Memory B cell (primary cell): ENCODE results near the gene GDF7.

ENCODE experiments used
- ATAC-seq: fragments of 150-1000 bp; cut with Tn5 transposase; 2 replicates; pipeline ENCODE4 v1.10.0; 2021; ENCODE audit warnings: low read depth, mild to moderate bottlenecking, moderate library complexity
- DNase-seq, 2 donors: peaks; one replicate each; pipeline ENCODE4 v3.0.0; 2022; ENCODE audit warnings: low spot score in 2 of 2
- H3K27ac Mint-ChIP-seq: one replicate; pipeline ENCODE4 v1.8.0; 2022; ENCODE audit warnings: mild to moderate bottlenecking, moderate library complexity, mixed read lengths
- H3K27me3 Mint-ChIP-seq: one replicate; pipeline ENCODE4 v1.8.0; 2022; ENCODE audit warnings: mixed read lengths
- H3K36me3 Mint-ChIP-seq: one replicate; pipeline ENCODE4 v1.8.0; 2022; ENCODE audit warnings: mild to moderate bottlenecking, mixed read lengths
- H3K4me1 Mint-ChIP-seq: one replicate; pipeline ENCODE4 v1.8.0; 2022; ENCODE audit warnings: mixed read lengths
- H3K4me3 Mint-ChIP-seq: one replicate; pipeline ENCODE4 v1.8.0; 2022; ENCODE audit warnings: mild to moderate bottlenecking, moderate library complexity, mixed read lengths
- H3K9me3 Mint-ChIP-seq: one replicate; pipeline ENCODE4 v1.8.0; 2022; ENCODE audit warnings: mixed read lengths

GDF7 gene

GRCh38 chr2:20653695-20654534 is 13.0 kb upstream of the GDF7 start:
- DNase-seq, result no peak
- no peaks in the 10 kb centered on the region for H3K36me3 Mint-ChIP-seq
- no peak for ATAC-seq
- no peaks in the 10 kb centered on the region for H3K9me3 Mint-ChIP-seq
- H3K27ac Mint-ChIP-seq, result no peak overlapping the region
- peaks cover 18% of the 10 kb centered on the region for H3K4me1 Mint-ChIP-seq
- peaks cover 5% of the 10 kb centered on the region for H3K27me3 Mint-ChIP-seq
- no peak overlapping the region for H3K4me3 Mint-ChIP-seq

GRCh38 chr2:20654535-20654813 is 12.5 kb upstream of the GDF7 start:
- Mint-ChIP-seq H3K4me3 (no peak overlapping the region), H3K27me3 (peaks cover 6% of the 10 kb centered on the region), H3K4me1 (peaks cover 13% of the 10 kb centered on the region), H3K36me3 (no peaks in the 10 kb centered on the region), H3K27ac (no peak overlapping the region), H3K9me3 (no peaks in the 10 kb centered on the region)
- no peak for ATAC-seq
- DNase-seq, result no peak

- no peak for ATAC-seq
- Mint-ChIP-seq H3K27me3 (peaks cover 11% of the 10 kb centered on the region), H3K4me1 (peaks cover 4% of the 10 kb centered on the region), H3K4me3 (no peak overlapping the region), H3K9me3 (no peaks in the 10 kb centered on the region), H3K27ac (no peak overlapping the region), H3K36me3 (no peaks in the 10 kb centered on the region)
- no peak for DNase-seq
These were observed 10.4 kb upstream of the GDF7 start for GRCh38 chr2:20656561-20656960.

- ATAC-seq (no peak), DNase-seq (no peak)
- peaks cover 10% of the 10 kb centered on the region for H3K4me1 Mint-ChIP-seq
- H3K9me3 Mint-ChIP-seq, result no peaks in the 10 kb centered on the region
- no peaks in the 10 kb centered on the region for H3K36me3 Mint-ChIP-seq
- no peak overlapping the region for H3K4me3 Mint-ChIP-seq
- peaks cover 11% of the 10 kb centered on the region for H3K27me3 Mint-ChIP-seq
- H3K27ac Mint-ChIP-seq, result no peak overlapping the region
These were observed 9.3 kb upstream of the GDF7 start for GRCh38 chr2:20657522-20658235.

- DNase-seq (no peak), ATAC-seq (no peak)
- Mint-ChIP-seq H3K27ac (no peak overlapping the region), H3K9me3 (no peaks in the 10 kb centered on the region), H3K4me3 (no peak overlapping the region), H3K4me1 (peaks cover 33% of the 10 kb centered on the region), H3K36me3 (no peaks in the 10 kb centered on the region), H3K27me3 (peaks cover 10% of the 10 kb centered on the region)
These were observed 6.2 kb upstream of the GDF7 start for GRCh38 chr2:20660506-20661420.

GRCh38 chr2:20661421-20662307 is 5.3 kb upstream of the GDF7 start:
- H3K27ac Mint-ChIP-seq, result no peak overlapping the region
- ATAC-seq, result peak; percentile 46
- peaks cover 35% of the 10 kb centered on the region for H3K4me1 Mint-ChIP-seq
- no peak overlapping the region for H3K4me3 Mint-ChIP-seq
- no peaks in the 10 kb centered on the region for H3K36me3 Mint-ChIP-seq
- H3K9me3 Mint-ChIP-seq, result no peaks in the 10 kb centered on the region
- peak; percentile 67 to 76 for DNase-seq
- peaks cover 10% of the 10 kb centered on the region for H3K27me3 Mint-ChIP-seq

- peaks cover 35% of the 10 kb centered on the region for H3K4me1 Mint-ChIP-seq
- no peak overlapping the region for H3K27ac Mint-ChIP-seq
- H3K36me3 Mint-ChIP-seq, result no peaks in the 10 kb centered on the region
- ATAC-seq, result no peak
- H3K4me3 Mint-ChIP-seq, result no peak overlapping the region
- H3K9me3 Mint-ChIP-seq, result no peaks in the 10 kb centered on the region
- DNase-seq, result no peak
- peaks cover 10% of the 10 kb centered on the region for H3K27me3 Mint-ChIP-seq
These were observed 4.5 kb upstream of the GDF7 start for GRCh38 chr2:20662308-20662937.

GRCh38 chr2:20663196-20664070 is 3.5 kb upstream of the GDF7 start:
- ATAC-seq (no peak), DNase-seq (no peak)
- peak overlapping the region; percentile 96 for H3K27ac Mint-ChIP-seq
- H3K36me3 Mint-ChIP-seq, result no peaks in the 10 kb centered on the region
- peaks cover 42% of the 10 kb centered on the region for H3K4me1 Mint-ChIP-seq
- peaks cover 10% of the 10 kb centered on the region for H3K27me3 Mint-ChIP-seq
- H3K9me3 Mint-ChIP-seq, result no peaks in the 10 kb centered on the region
- H3K4me3 Mint-ChIP-seq, result no peak overlapping the region

GRCh38 chr2:20664071-20664390 is 2.9 kb upstream of the GDF7 start:
- Mint-ChIP-seq H3K4me3 (no peak overlapping the region), H3K4me1 (peaks cover 46% of the 10 kb centered on the region), H3K36me3 (no peaks in the 10 kb centered on the region), H3K9me3 (no peaks in the 10 kb centered on the region), H3K27me3 (peaks cover 7% of the 10 kb centered on the region), H3K27ac (peak overlapping the region; percentile 96)
- ATAC-seq, result no peak
- DNase-seq, result no peak

GRCh38 chr2:20664431-20665242 is 2.3 kb upstream of the GDF7 start:
- Mint-ChIP-seq H3K27me3 (peaks cover 5% of the 10 kb centered on the region), H3K27ac (peak overlapping the region; percentile 96)

GRCh38 chr2:20665243-20666004 is 1.5 kb upstream of the GDF7 start:
- H3K36me3 Mint-ChIP-seq, result no peaks in the 10 kb centered on the region
- DNase-seq, result no peak
- ATAC-seq, result no peak
- peak overlapping the region; percentile 96 for H3K4me3 Mint-ChIP-seq
- peaks cover 3% of the 10 kb centered on the region for H3K27me3 Mint-ChIP-seq
- H3K4me1 Mint-ChIP-seq, result peaks cover 47% of the 10 kb centered on the region
- peak overlapping the region; percentile 96 for H3K27ac Mint-ChIP-seq
- H3K9me3 Mint-ChIP-seq, result no peaks in the 10 kb centered on the region

More at GRCh38 chr2:20664431-20665242, 2.3 kb upstream of the GDF7 start:
- Mint-ChIP-seq H3K4me3 (peak overlapping the region; percentile 96), H3K4me1 (peaks cover 47% of the 10 kb centered on the region), H3K36me3 (no peaks in the 10 kb centered on the region), H3K9me3 (no peaks in the 10 kb centered on the region)
- DNase-seq, result no peak
- ATAC-seq, result no peak
